Measurements from ENCODE around the gene FKBP1B.

GRCh38 chr2:24065341-24065740 lies 15.8 kb downstream of the FKBP1B start:
- TF ChIP-seq CTCF (IDR thresholded peaks at IDR 0.05; ENCODE audit: insufficient read depth, low read length, poor library complexity, severe bottlenecking) (no peak), EZH2phosphoT487 (conservative IDR thresholded peaks at IDR 0.05; ENCODE audit: low read length) (no peak)
